Measurements from ENCODE around the gene ZIC1. TPM values are rescaled to one million over a fixed set of nuclear protein-coding genes. Genes with fewer than 3 reads are reported as not detected.

Gene ZIC1
- total RNA-seq, 1 donor from 2014 or later: not detected

DNA sequence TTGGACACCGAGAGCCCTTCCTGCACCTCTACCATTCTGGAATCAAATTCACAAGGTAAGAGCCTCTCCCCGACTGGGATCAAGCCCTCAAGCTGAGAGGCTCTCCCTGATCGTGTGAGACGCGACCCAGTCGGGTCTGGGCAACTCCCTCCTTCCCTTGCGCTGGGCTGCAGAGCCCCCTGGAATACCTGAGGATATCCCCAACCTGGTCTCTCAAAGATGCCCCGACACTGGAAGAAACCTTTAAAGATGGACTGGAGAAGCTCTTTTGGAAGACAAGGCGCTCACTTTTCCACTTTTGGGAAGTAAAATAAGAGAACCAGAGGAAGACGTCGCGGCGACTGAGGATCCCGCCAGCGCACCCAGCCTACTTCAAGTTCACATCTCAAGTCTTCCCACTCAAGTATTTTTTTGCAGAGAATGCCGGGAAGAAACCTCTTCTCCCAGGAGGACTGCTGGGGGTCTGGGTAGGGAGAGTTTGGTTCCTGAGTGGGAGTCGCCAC lies 36.6 kb upstream of the ZIC1 start:
- no peak for DNase-seq
- Mint-ChIP-seq H3K27ac (ENCODE audit: unreplicated experiment) (no peak overlapping the region), H3K4me1 (ENCODE audit: low read depth, unreplicated experiment) (no peaks in the 10 kb centered on the region), H3K36me3 (ENCODE audit: unreplicated experiment) (no peaks in the 10 kb centered on the region), H3K27me3 (ENCODE audit: unreplicated experiment) (peaks cover 52% of the 10 kb centered on the region), H3K4me3 (ENCODE audit: unreplicated experiment) (no peak overlapping the region), H3K9me3 (ENCODE audit: unreplicated experiment) (peaks cover under 1% of the 10 kb centered on the region)
- TF ChIP-seq, protein P1, sequence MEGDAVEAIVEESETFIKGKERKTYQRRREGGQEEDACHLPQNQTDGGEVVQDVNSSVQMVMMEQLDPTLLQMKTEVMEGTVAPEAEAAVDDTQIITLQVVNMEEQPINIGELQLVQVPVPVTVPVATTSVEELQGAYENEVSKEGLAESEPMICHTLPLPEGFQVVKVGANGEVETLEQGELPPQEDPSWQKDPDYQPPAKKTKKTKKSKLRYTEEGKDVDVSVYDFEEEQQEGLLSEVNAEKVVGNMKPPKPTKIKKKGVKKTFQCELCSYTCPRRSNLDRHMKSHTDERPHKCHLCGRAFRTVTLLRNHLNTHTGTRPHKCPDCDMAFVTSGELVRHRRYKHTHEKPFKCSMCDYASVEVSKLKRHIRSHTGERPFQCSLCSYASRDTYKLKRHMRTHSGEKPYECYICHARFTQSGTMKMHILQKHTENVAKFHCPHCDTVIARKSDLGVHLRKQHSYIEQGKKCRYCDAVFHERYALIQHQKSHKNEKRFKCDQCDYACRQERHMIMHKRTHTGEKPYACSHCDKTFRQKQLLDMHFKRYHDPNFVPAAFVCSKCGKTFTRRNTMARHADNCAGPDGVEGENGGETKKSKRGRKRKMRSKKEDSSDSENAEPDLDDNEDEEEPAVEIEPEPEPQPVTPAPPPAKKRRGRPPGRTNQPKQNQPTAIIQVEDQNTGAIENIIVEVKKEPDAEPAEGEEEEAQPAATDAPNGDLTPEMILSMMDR (IDR thresholded peaks at IDR 0.05; ENCODE audit: partially characterized antibody, unreplicated experiment): no peak

- Mint-ChIP-seq H3K4me3 (ENCODE audit: unreplicated experiment) (no peak overlapping the region), H3K4me1 (ENCODE audit: low read depth, unreplicated experiment) (no peaks in the 10 kb centered on the region), H3K27ac (ENCODE audit: unreplicated experiment) (no peak overlapping the region), H3K27me3 (ENCODE audit: unreplicated experiment) (peaks cover 55% of the 10 kb centered on the region), H3K9me3 (ENCODE audit: unreplicated experiment) (peaks cover 2% of the 10 kb centered on the region), H3K36me3 (ENCODE audit: unreplicated experiment) (no peaks in the 10 kb centered on the region)
- TF ChIP-seq, protein P1 (IDR thresholded peaks at IDR 0.05; ENCODE audit: partially characterized antibody, unreplicated experiment): no peak
- DNase-seq: no peak
These were observed 35.9 kb upstream of the ZIC1 start for GRCh38 chr3:147373301-147373700.

DNA sequence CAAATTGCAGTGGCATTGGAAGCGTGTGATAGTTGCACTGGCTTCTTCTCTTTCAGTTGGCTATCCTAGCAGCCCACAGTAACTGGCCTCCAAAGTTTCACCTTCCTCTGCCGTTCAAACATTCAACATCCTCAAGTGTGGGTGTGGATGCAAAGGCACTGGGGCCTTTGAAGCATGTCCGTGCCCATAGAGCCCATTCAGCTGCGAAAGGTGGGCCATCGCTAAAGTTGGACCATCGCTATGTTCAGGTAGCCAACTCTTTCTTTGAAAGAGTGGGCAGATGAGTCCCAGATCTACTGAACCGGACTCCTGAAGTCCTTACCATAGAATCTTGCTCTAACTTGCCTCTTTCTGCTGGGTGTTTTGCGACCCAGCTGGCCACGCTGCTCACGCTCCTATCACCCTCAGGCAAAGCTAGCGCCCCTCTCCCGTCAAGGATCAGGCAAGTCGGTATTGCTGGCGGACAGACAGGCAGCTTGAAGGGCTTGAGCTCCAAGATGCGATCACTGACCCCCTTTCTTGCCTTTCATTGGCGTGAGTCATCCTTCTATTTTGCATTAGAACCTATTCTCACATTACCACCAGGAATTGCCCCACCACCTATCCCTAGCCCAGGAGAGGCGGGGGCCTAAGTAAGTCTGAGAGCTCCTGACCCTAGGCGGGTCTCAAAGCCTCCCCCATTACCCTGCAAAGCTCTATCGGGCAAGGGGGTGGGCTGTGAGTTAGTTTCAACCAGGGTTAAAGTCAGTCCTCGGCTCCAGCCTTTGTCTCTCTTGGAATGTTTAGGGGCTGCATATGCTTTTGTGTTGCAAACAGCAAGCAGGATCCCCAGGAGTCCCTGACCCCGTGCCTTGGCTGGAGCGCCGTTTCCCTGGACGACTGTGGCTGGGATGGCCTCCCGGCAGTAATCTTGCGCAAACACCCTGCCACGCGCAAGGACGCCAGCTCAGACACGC lies 31.5 kb upstream of the ZIC1 start:
- no peaks in the 10 kb centered on the region for H3K4me1 Mint-ChIP-seq (ENCODE audit: low read depth, unreplicated experiment)
- H3K27me3 Mint-ChIP-seq (ENCODE audit: unreplicated experiment): peaks cover 41% of the 10 kb centered on the region
- peaks cover 2% of the 10 kb centered on the region for H3K9me3 Mint-ChIP-seq (ENCODE audit: unreplicated experiment)
- no peak overlapping the region for H3K4me3 Mint-ChIP-seq (ENCODE audit: unreplicated experiment)
- TF ChIP-seq, protein P1 (IDR thresholded peaks at IDR 0.05; ENCODE audit: partially characterized antibody, unreplicated experiment): no peak
- DNase-seq: no peak
- no peak overlapping the region for H3K27ac Mint-ChIP-seq (ENCODE audit: unreplicated experiment)
- H3K36me3 Mint-ChIP-seq (ENCODE audit: unreplicated experiment): no peaks in the 10 kb centered on the region

DNA sequence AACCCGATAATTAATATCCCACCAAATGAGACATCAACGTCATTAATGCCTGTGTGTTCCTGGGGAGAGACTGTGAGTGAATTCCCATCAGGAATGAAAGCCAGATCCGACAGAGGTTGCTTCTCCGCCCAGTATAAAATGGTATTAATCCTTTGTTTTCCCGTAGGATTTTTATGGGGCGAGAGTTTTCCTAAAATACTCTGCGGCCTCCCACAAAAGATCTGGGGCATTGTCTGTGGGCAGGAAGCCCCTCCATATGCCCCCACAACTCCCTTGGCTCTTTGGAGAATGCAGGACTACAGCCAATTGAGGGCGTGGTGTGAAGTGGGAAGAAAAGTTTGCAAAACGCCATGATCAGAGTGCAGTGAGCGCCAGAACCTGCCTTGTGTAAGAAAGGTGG lies 29.5 kb upstream of the ZIC1 start:
- H3K4me3 Mint-ChIP-seq (ENCODE audit: unreplicated experiment): no peak overlapping the region
- TF ChIP-seq, protein P1 (IDR thresholded peaks at IDR 0.05; ENCODE audit: partially characterized antibody, unreplicated experiment): no peak
- H3K27ac Mint-ChIP-seq (ENCODE audit: unreplicated experiment): no peak overlapping the region
- peaks cover 41% of the 10 kb centered on the region for H3K27me3 Mint-ChIP-seq (ENCODE audit: unreplicated experiment)
- no peaks in the 10 kb centered on the region for H3K36me3 Mint-ChIP-seq (ENCODE audit: unreplicated experiment)
- no peaks in the 10 kb centered on the region for H3K4me1 Mint-ChIP-seq (ENCODE audit: low read depth, unreplicated experiment)
- H3K9me3 Mint-ChIP-seq (ENCODE audit: unreplicated experiment): peaks cover 2% of the 10 kb centered on the region
- no peak for DNase-seq

GRCh38 chr3:147380387-147380951 lies 28.7 kb upstream of the ZIC1 start:
- H3K36me3 Mint-ChIP-seq (ENCODE audit: unreplicated experiment): no peaks in the 10 kb centered on the region
- no peak overlapping the region for H3K27ac Mint-ChIP-seq (ENCODE audit: unreplicated experiment)
- H3K4me3 Mint-ChIP-seq (ENCODE audit: unreplicated experiment): no peak overlapping the region
- H3K4me1 Mint-ChIP-seq (ENCODE audit: low read depth, unreplicated experiment): no peaks in the 10 kb centered on the region
- no peak for DNase-seq
- TF ChIP-seq, protein P1 (IDR thresholded peaks at IDR 0.05; ENCODE audit: partially characterized antibody, unreplicated experiment): no peak
- H3K27me3 Mint-ChIP-seq (ENCODE audit: unreplicated experiment): peaks cover 42% of the 10 kb centered on the region
- H3K9me3 Mint-ChIP-seq (ENCODE audit: unreplicated experiment): peaks cover 2% of the 10 kb centered on the region

All from glutamatergic neuron (in vitro differentiated cells).